K562 (cell line): Measurements from ENCODE around the gene PPM1L. TPM values are rescaled to one million over a fixed set of nuclear protein-coding genes. Genes with fewer than 3 reads are reported as not detected.

Experiments
- ATAC-seq: fragments of 200-7000 bp; cut with Tn5 transposase; 3 replicates; pipeline ENCODE4 v1.9.1; 2020; ENCODE audit warnings: moderate library complexity
- BruUV-seq: library from RNA; stranded (reverse); fragments of 400-500 nt; replicated peaks from 2 replicates; lab custom pipeline; 2021; lab: Mats Ljungman, UMichigan
- CTCF ChIA-PET: fragments of 300-600 bp; formaldehyde crosslinking; extraction: SDS; loops from one replicate; lab custom pipeline; 2021; ENCODE audit warnings: low intra/inter-chr PET ratio; lab: Yijun Ruan, JAX
- POLR2A ChIA-PET: fragments of 300-600, 350-650 bp; sonication (Branson Sonifier 250); formaldehyde crosslinking; extraction: SDS; loops from one replicate; lab custom pipeline; 2021; ENCODE audit warnings: antibody characterized with exemption, inconsistent platforms; lab: Yijun Ruan, JAX
- DNase-seq, 4 experiments: peaks; one replicate each; pipeline versions ENCODE4 v3.0.0 to v3.0.0-alpha.2; 2011 to 2018; ENCODE audit warnings: low spot score in 3 of 4, mixed read lengths in 3 of 4; ENCODE audit errors: extremely low read depth in 1 of 4
- FAIRE-seq: peaks from 2 replicates; lab custom pipeline; 2011; peaks lifted over from hg19 to GRCh38; lab: Jason Lieb, UNC
- H2AFZ ChIP-seq: 2 replicates; pipeline ENCODE4 v1.6.0; 2011; ENCODE audit warnings: low read depth, low read length, control low read depth, inconsistent platforms
- H3K27ac ChIP-seq: fragments of 200-600 bp; 3 replicates; pipeline ENCODE4 v1.8.0; 2011; ENCODE audit warnings: low read depth, mild to moderate bottlenecking, control low read depth, inconsistent platforms, low read length, moderate library complexity, mixed read lengths; ENCODE audit errors: extremely low read depth
- H3K27me3 ChIP-seq, 2 experiments: fragments of 300-600 bp in 1 of 2; 2 replicates in 1 of 2; 3 replicates in 1 of 2; pipeline versions ENCODE4 v1.6.0 to v1.8.0; 2011; ENCODE audit warnings: inconsistent platforms in 2 of 2, low read length in 2 of 2, mild to moderate bottlenecking in 1 of 2, mixed read lengths in 1 of 2, moderate library complexity in 1 of 2; ENCODE audit not compliant: control insufficient read depth in 2 of 2, insufficient read depth in 2 of 2
- H3K36me3 ChIP-seq: fragments of 300-600 bp; 3 replicates; pipeline ENCODE4 v1.8.0; 2011; ENCODE audit warnings: mild to moderate bottlenecking, low read length, inconsistent platforms; ENCODE audit not compliant: control insufficient read depth, insufficient read depth
- H3K4me1 ChIP-seq, 2 experiments: fragments of 200-600 bp in 1 of 2; replicated peaks in 1 of 2; 2 replicates in 1 of 2; 3 replicates in 1 of 2; pipeline versions ENCODE4 v1.5.1 to v1.8.0; 2011; ENCODE audit warnings: inconsistent platforms in 2 of 2, low read length in 2 of 2, mild to moderate bottlenecking in 1 of 2, mixed read lengths in 1 of 2, moderate library complexity in 1 of 2; ENCODE audit not compliant: control insufficient read depth in 2 of 2, insufficient read depth in 2 of 2
- H3K4me2 ChIP-seq: 2 replicates; pipeline ENCODE4 v1.6.1; 2011; ENCODE audit warnings: low read length, control low read depth, inconsistent platforms, mixed read lengths; ENCODE audit not compliant: insufficient read depth
- H3K4me3 ChIP-seq: fragments of 200-600 bp; sonication (generic), shearing (Covaris generic); 2 replicates; pipeline ENCODE4 v1.5.1; 2016; ENCODE audit warnings: control low read depth, inconsistent platforms
- H3K79me2 ChIP-seq: fragments of 200-600 bp; 3 replicates; pipeline ENCODE4 v1.8.0; 2011; ENCODE audit warnings: low read length, inconsistent platforms; ENCODE audit not compliant: control insufficient read depth, insufficient read depth
- H3K9ac ChIP-seq, 2 experiments: 2 replicates each; pipeline versions ENCODE4 v1.6.0 to v1.6.1; 2011; ENCODE audit warnings: low read depth in 2 of 2, low read length in 2 of 2, control low read depth in 1 of 2, inconsistent platforms in 1 of 2, mild to moderate bottlenecking in 1 of 2, mixed read lengths in 1 of 2; ENCODE audit not compliant: insufficient read depth in 1 of 2
- H3K9me1 ChIP-seq: one replicate; pipeline ENCODE4 v1.6.0; 2011; ENCODE audit warnings: inconsistent platforms, mild to moderate bottlenecking, low read length, moderate library complexity; ENCODE audit not compliant: control insufficient read depth, insufficient read depth
- H3K9me3 ChIP-seq: replicated peaks from 2 replicates; pipeline ENCODE4 v1.5.1; 2011; ENCODE audit warnings: low read depth, low read length, inconsistent platforms; ENCODE audit not compliant: control insufficient read depth, insufficient read depth
- H4K20me1 ChIP-seq: replicated peaks from 2 replicates; pipeline ENCODE4 v1.6.1; 2011; ENCODE audit warnings: low read length, inconsistent platforms, mixed read lengths; ENCODE audit not compliant: control insufficient read depth, insufficient read depth
- BRD9 ChIP-seq: fragments of 450-650 bp; IDR thresholded peaks from 2 replicates; pipeline ENCODE4 v1.6.1; 2018; ENCODE audit warnings: low read depth; ENCODE audit not compliant: partially characterized antibody
- E2F6 ChIP-seq, 2 experiments: IDR thresholded peaks; 2 replicates each; pipeline ENCODE4 v1.6.1; 2011; ENCODE audit warnings: borderline replicate concordance in 1 of 2, control low read depth in 1 of 2, low read depth in 1 of 2, low read length in 1 of 2, mild to moderate bottlenecking in 1 of 2, mixed read lengths in 1 of 2, moderate library complexity in 1 of 2; ENCODE audit not compliant: insufficient read depth in 1 of 2, insufficient read length in 1 of 2, poor library complexity in 1 of 2, severe bottlenecking in 1 of 2; ENCODE audit errors: extremely low read depth in 1 of 2
- ESRRB ChIP-seq: fragments of 250-450 bp; sonication (Bioruptor Pico); IDR thresholded peaks from 2 replicates; pipeline ENCODE4 v1.5.0; 2020; ENCODE audit warnings: mild to moderate bottlenecking, moderate library complexity, borderline replicate concordance
- HLTF ChIP-seq: fragments of 450-650 bp; IDR thresholded peaks from 2 replicates; pipeline ENCODE4 v1.6.1; 2016
- MAFF ChIP-seq: IDR thresholded peaks from 2 replicates; pipeline ENCODE4 v1.6.1; 2012; ENCODE audit warnings: low read length, improper control_type of control experiment
- MXD1 ChIP-seq: fragments of 250-450 bp; sonication (Bioruptor Pico); IDR thresholded peaks from 2 replicates; pipeline ENCODE4 v1.8.0; 2021; ENCODE audit warnings: borderline replicate concordance, mild to moderate bottlenecking, moderate library complexity; ENCODE audit not compliant: poor library complexity, severe bottlenecking
- SRSF1 ChIP-seq: fragments of 200-400 bp; formaldehyde crosslinking; IDR thresholded peaks from 2 replicates; pipeline ENCODE4 v1.6.1; 2017; ENCODE audit warnings: mild to moderate bottlenecking, low read depth, low read length, moderate library complexity
- ZBTB2 ChIP-seq: fragments of 450-650 bp; IDR thresholded peaks from 2 replicates; pipeline ENCODE4 v1.6.1; 2016; ENCODE audit warnings: antibody characterized with exemption
- ZNF121 ChIP-seq: sonication (generic); formaldehyde crosslinking; conservative IDR thresholded peaks from 2 replicates; pipeline ENCODE4 v1.8.0; 2022; ENCODE audit warnings: missing genetic modification reagents
- ZNF282 ChIP-seq: sonication (generic); formaldehyde crosslinking; IDR thresholded peaks from 2 replicates; pipeline ENCODE4 v1.8.1; 2023; ENCODE audit warnings: missing genetic modification reagents
- ZNF780A ChIP-seq: fragments of 250-450 bp; sonication (Bioruptor Pico); IDR thresholded peaks from 2 replicates; pipeline ENCODE4 v1.5.0; 2021; ENCODE audit warnings: mild to moderate bottlenecking
- WGBS: fragments of 100-300 bp; shearing (Covaris generic); methylation state at CpG from one replicate; pipeline ENCODE4 v1.1.6; 2016; ENCODE audit warnings: low coverage, mixed read lengths; ENCODE audit not compliant: insufficient coverage; ENCODE audit errors: missing lambda C conversion rate; 5-methylcytosine and 5-hydroxymethylcytosine counted together
- in situ Hi-C: fragments of 300-500 bp; cut with MboI; formaldehyde crosslinking; loops from 4 replicates; pipeline ENCODE4 v1.15.0; 2018; ENCODE audit warnings: inconsistent platforms, mixed read lengths
- intact Hi-C: fragments of 100-400 bp; cut with micrococcal nuclease; formaldehyde crosslinking; loops from 2 replicates; pipeline ENCODE4 v1.14.2; 2022
- polyA plus RNA-seq, 8 experiments: library from polyadenylated mRNA; depleted of rRNA in 4 of 8; stranded (reverse) in 5 of 8; unstranded in 3 of 8; fragments of >200 nt; fragmentation: Nextera tagmentation in 2 of 8; fragmentation: Illumina TruSeq in 1 of 8; extraction: Ambion mirVana in 2 of 8; extraction: Trizol in 1 of 8; gene quantifications; 2 replicates each; pipeline versions ENCODE4 v1.2.1 to v1.2.3, GENCODE V29; 2011 to 2014; ENCODE audit warnings: inconsistent platforms in 1 of 8, missing spikeins in 1 of 8
- total RNA-seq, 7 experiments: library from RNA; depleted of rRNA in 6 of 7; stranded (reverse); fragments of >200 nt in 6 of 7; fragmentation: Illumina TruSeq in 2 of 7; extraction: Trizol in 2 of 7; gene quantifications; 2 replicates each; pipeline versions ENCODE4 v1.2.1 to v1.2.3, GENCODE V29; 2011 to 2021; ENCODE audit warnings: low replicate concordance in 1 of 7
- TF ChIP-seq, protein P1 (sequence below): sonication (generic); formaldehyde crosslinking; IDR thresholded peaks from 2 replicates; pipeline ENCODE4 v1.8.0; 2022; ENCODE audit warnings: missing genetic modification reagents, mild to moderate bottlenecking, borderline replicate concordance

Gene PPM1L
- total and polyA plus RNA-seq, 9 of the 15 experiments (the other 6 are each of a cell fraction or from before 2014, with no cell fraction given) = 0.01 to 0.41 (median 0.14) TPM

DNA sequence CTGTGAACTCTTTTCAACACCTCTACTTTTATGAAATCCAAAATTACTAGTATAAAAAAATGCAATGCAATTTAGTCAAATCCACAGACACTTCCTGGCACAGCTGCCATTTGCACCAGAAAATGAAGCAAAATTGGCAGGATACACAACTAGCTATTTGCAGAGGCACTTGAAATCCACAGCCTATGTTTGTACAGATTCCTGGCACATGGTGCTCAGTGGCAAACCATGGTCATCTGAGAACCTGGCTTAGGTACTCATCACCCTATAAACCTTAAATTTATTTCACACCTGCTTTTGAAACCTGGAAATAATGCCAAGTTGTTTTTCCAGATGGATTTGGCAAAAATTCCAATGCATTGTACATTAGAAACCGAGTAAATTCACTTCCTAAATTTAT is 20.2 kb upstream of the PPM1L start:
- H3K36me3 ChIP-seq = no peaks in the 10 kb centered on the region
- in situ Hi-C loops (no loop called here), intact Hi-C loops (no loop called here)
- WGBS = 0% methylated on average over 1 of the region's 1 CpG
- no peak overlapping the region for H3K4me2 ChIP-seq
- TF ChIP-seq MAFF (no peak), E2F6 (IDR thresholded peaks at IDR 0.05; ENCODE audit: borderline replicate concordance in 1 of 2, extremely low read depth in 1 of 2, insufficient read depth in 1 of 2, insufficient read length in 1 of 2, low read depth in 1 of 2, low read length in 1 of 2, poor library complexity in 1 of 2, severe bottlenecking in 1 of 2) (no peak), MXD1 (CRISPR knock-in tag) (no peak), ZNF780A (no peak), ZNF121 (no peak), ZBTB2 (no peak), HLTF (no peak), SRSF1 (no peak), BRD9 (no peak), ZNF282 (CRISPR knock-in tag) (no peak), ESRRB (CRISPR knock-in tag) (no peak)
- TF ChIP-seq, protein P1, sequence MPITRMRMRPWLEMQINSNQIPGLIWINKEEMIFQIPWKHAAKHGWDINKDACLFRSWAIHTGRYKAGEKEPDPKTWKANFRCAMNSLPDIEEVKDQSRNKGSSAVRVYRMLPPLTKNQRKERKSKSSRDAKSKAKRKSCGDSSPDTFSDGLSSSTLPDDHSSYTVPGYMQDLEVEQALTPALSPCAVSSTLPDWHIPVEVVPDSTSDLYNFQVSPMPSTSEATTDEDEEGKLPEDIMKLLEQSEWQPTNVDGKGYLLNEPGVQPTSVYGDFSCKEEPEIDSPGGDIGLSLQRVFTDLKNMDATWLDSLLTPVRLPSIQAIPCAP (CRISPR knock-in tag) = no peak
- H3K9ac ChIP-seq = no peak overlapping the region
- no peaks in the 10 kb centered on the region for H3K79me2 ChIP-seq
- H2AFZ ChIP-seq = no peak overlapping the region
- ATAC-seq (no peak), FAIRE-seq (no peak), DNase-seq (no peak)
- ChIA-PET POLR2A (interaction anchor here (0.6 kb wide), 1 partner anchor 723 kb away, joined by 3 read pairs; no protein-coding TSS in a partner anchor), CTCF (no interaction called here)
- no peak overlapping the region for H3K27ac ChIP-seq
- H3K9me3 ChIP-seq = no peaks in the 10 kb centered on the region
- no peaks in the 10 kb centered on the region for H3K4me1 ChIP-seq
- no peak overlapping the region for H3K4me3 ChIP-seq
- no peaks in the 10 kb centered on the region for H4K20me1 ChIP-seq
- H3K27me3 ChIP-seq = no peaks in the 10 kb centered on the region
- no TSS peak for BruUV-seq
- H3K9me1 ChIP-seq = no peaks in the 10 kb centered on the region
